Breast epithelium (tissue), 4 donors: Measurements from ENCODE around the gene WWOX. TPM values are rescaled to one million over a fixed set of nuclear protein-coding genes. Genes with fewer than 3 reads are reported as not detected.

Experiments
- DNase-seq, 2 donors: peaks; one replicate each; pipeline ENCODE4 v3.0.0-alpha.2; 2019; ENCODE audit warnings: low spot score in 2 of 2
- H3K27ac ChIP-seq, 2 donors: fragments of 200-600 bp; sonication (generic) in 1 of 2; one replicate each; pipeline ENCODE4 v1.5.1; 2016 to 2019; ENCODE audit warnings: mild to moderate bottlenecking in 1 of 2
- H3K27me3 ChIP-seq, 2 donors: fragments of 200-600 bp; sonication (generic) in 1 of 2; one replicate each; pipeline versions ENCODE4 v1.5.1 to v1.6.0; 2017 to 2019; ENCODE audit warnings: control low read depth in 1 of 2, mild to moderate bottlenecking in 1 of 2
- H3K36me3 ChIP-seq: fragments of 200-600 bp; one replicate; pipeline ENCODE4 v1.5.1; 2019
- H3K4me1 ChIP-seq, 2 donors: fragments of 200-600 bp; sonication (generic); one replicate each; pipeline ENCODE4 v1.5.1; 2016 to 2019; ENCODE audit warnings: control low read depth in 1 of 2
- H3K4me3 ChIP-seq, 3 donors: fragments of 200-600 bp; sonication (generic); 1 replicate in 2 of 3; 2 replicates in 1 of 3; pipeline ENCODE4 v1.5.1; 2016 to 2019; ENCODE audit warnings: mild to moderate bottlenecking in 3 of 3, moderate library complexity in 2 of 3
- H3K9me3 ChIP-seq, 2 donors: fragments of 200-600 bp; sonication (generic) in 1 of 2; one replicate each; pipeline ENCODE4 v1.5.1; 2016 to 2019; ENCODE audit warnings: control low read depth in 1 of 2
- POLR2A ChIP-seq: fragments of 450-650 bp; IDR thresholded peaks from one replicate; pipeline ENCODE4 v1.6.1; 2016; ENCODE audit warnings: antibody characterized with exemption, mild to moderate bottlenecking, moderate library complexity
- POLR2AphosphoS5 ChIP-seq, 3 donors: sonication (generic); formaldehyde crosslinking; IDR thresholded peaks; one replicate each; pipeline ENCODE4 v1.6.1; 2017; ENCODE audit warnings: antibody characterized with exemption in 3 of 3
- intact Hi-C: fragments of 100-400 bp; cut with DNase I; formaldehyde crosslinking; loops from one replicate; pipeline ENCODE4 v1.15.1; 2023; ENCODE audit warnings: low total_unique reads
- total RNA-seq, 3 donors: library from RNA; depleted of rRNA; stranded (reverse); fragments of >200 nt; gene quantifications; one replicate each; pipeline ENCODE4 v1.1.0, GENCODE V29; 2016
- TF ChIP-seq, protein P1 (sequence below), 3 donors: fragments of 450-650 bp; IDR thresholded peaks; one replicate each; pipeline ENCODE4 v1.5.1; 2016 to 2017; ENCODE audit warnings: antibody characterized with exemption in 3 of 3, mild to moderate bottlenecking in 3 of 3, moderate library complexity in 3 of 3

WWOX gene
- total RNA-seq, 3 donors from 2014 or later, result 42.9 to 73.6 (median 43.4) TPM

DNA sequence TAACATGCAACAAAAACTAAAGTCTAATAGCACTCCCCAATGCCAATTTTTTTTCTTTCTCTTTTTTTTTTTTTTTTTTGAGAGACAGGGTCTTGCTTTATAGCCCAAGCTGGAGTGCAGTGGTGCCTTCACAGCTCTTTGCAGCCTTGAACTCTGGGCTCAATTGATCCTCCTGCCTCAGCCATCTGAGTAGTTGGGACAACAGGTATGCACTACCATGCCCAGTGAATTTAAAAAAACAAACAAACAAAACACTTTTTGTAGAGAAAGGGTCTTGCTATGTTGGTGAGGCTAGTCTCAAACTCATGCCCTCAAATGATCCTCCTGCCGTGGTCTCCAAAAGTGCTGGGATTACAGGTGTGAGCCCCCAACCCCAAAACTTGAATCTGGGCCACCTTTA is 632.3 kb downstream of the WWOX start:
- Histone ChIP-seq H3K4me1 (no peaks in the 10 kb centered on the region), H3K27me3 (no peaks in the 10 kb centered on the region), H3K27ac (no peak overlapping the region), H3K9me3 (no peaks in the 10 kb centered on the region), H3K36me3 (no peaks in the 10 kb centered on the region), H3K4me3 (no peak overlapping the region)
- intact Hi-C loops, result no loop called here
- no peak for DNase-seq
- TF ChIP-seq, protein P1, sequence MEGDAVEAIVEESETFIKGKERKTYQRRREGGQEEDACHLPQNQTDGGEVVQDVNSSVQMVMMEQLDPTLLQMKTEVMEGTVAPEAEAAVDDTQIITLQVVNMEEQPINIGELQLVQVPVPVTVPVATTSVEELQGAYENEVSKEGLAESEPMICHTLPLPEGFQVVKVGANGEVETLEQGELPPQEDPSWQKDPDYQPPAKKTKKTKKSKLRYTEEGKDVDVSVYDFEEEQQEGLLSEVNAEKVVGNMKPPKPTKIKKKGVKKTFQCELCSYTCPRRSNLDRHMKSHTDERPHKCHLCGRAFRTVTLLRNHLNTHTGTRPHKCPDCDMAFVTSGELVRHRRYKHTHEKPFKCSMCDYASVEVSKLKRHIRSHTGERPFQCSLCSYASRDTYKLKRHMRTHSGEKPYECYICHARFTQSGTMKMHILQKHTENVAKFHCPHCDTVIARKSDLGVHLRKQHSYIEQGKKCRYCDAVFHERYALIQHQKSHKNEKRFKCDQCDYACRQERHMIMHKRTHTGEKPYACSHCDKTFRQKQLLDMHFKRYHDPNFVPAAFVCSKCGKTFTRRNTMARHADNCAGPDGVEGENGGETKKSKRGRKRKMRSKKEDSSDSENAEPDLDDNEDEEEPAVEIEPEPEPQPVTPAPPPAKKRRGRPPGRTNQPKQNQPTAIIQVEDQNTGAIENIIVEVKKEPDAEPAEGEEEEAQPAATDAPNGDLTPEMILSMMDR (IDR thresholded peaks at IDR 0.05), result no peak
- TF ChIP-seq POLR2A (no peak), POLR2AphosphoS5 (IDR thresholded peaks at IDR 0.05) (no peak)

DNA sequence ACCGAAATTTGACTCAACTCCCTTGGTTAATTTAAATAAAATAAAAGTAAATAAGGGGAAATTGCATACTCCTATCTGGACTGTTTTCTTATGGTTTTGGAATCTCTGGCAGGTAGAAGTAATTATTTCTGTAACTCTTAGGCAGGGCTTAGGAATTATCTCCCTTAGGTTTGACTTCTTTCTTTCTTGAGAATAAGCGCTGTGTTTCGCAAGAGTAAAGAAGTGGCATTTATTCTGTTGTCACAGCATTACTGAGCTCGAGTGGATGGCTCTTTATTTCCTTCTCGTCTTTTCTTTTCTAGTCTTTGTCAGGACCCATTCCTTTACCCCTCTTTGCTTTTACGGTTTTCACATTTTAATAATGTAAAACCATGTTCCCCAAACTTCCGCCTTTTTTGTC is 633.2 kb downstream of the WWOX start:
- DNase-seq, result no peak
- intact Hi-C loops, result no loop called here
- no peaks in the 10 kb centered on the region for H3K27me3 ChIP-seq
- H3K4me3 ChIP-seq, result no peak overlapping the region
- H3K36me3 ChIP-seq, result no peaks in the 10 kb centered on the region
- H3K9me3 ChIP-seq, result no peaks in the 10 kb centered on the region
- TF ChIP-seq POLR2A, result no peak
- TF ChIP-seq, protein P1 (IDR thresholded peaks at IDR 0.05), result no peak
- no peak for TF ChIP-seq POLR2AphosphoS5 (IDR thresholded peaks at IDR 0.05)
- H3K27ac ChIP-seq, result no peak overlapping the region
- no peaks in the 10 kb centered on the region for H3K4me1 ChIP-seq

- intact Hi-C loops, result no loop called here
- no peak overlapping the region for H3K4me3 ChIP-seq
Measured at GRCh38 chr16:78735337-78735736, 635.9 kb downstream of the WWOX start.

GRCh38 chr16:78737630-78738029 is 638.2 kb downstream of the WWOX start:
- DNase-seq, result no peak
- no peaks in the 10 kb centered on the region for H3K4me1 ChIP-seq
- H3K9me3 ChIP-seq, result no peaks in the 10 kb centered on the region
- no peak overlapping the region for H3K27ac ChIP-seq
- intact Hi-C loops, result no loop called here
- no peaks in the 10 kb centered on the region for H3K36me3 ChIP-seq
- TF ChIP-seq, protein P1 (IDR thresholded peaks at IDR 0.05), result no peak
- no peak for TF ChIP-seq POLR2A
- TF ChIP-seq POLR2AphosphoS5 (IDR thresholded peaks at IDR 0.05), result no peak
- no peak overlapping the region for H3K4me3 ChIP-seq
- no peaks in the 10 kb centered on the region for H3K27me3 ChIP-seq

More at GRCh38 chr16:78735337-78735736, 635.9 kb downstream of the WWOX start:
- Histone ChIP-seq H3K27me3 (no peaks in the 10 kb centered on the region), H3K36me3 (no peaks in the 10 kb centered on the region), H3K9me3 (no peaks in the 10 kb centered on the region), H3K4me1 (no peaks in the 10 kb centered on the region), H3K27ac (no peak overlapping the region)
- no peak for DNase-seq
- TF ChIP-seq POLR2AphosphoS5 (IDR thresholded peaks at IDR 0.05), result no peak
- TF ChIP-seq POLR2A, result no peak
- TF ChIP-seq, protein P1 (IDR thresholded peaks at IDR 0.05), result no peak

- H3K4me1 ChIP-seq, result no peaks in the 10 kb centered on the region
- DNase-seq, result no peak
Measured at GRCh38 chr16:78738557-78738956, 639.1 kb downstream of the WWOX start.

More at GRCh38 chr16:78738557-78738956, 639.1 kb downstream of the WWOX start:
- TF ChIP-seq, protein P1 (IDR thresholded peaks at IDR 0.05), result no peak
- TF ChIP-seq POLR2AphosphoS5 (IDR thresholded peaks at IDR 0.05), result no peak
- TF ChIP-seq POLR2A, result no peak
- H3K27me3 ChIP-seq, result no peaks in the 10 kb centered on the region
- no peak overlapping the region for H3K4me3 ChIP-seq
- intact Hi-C loops, result no loop called here
- H3K27ac ChIP-seq, result no peak overlapping the region
- no peaks in the 10 kb centered on the region for H3K36me3 ChIP-seq
- H3K9me3 ChIP-seq, result no peaks in the 10 kb centered on the region
